NCI-H226 (cell line): ENCODE measurements around the gene NPFFR1.

Experiments
- DNase-seq: peaks from one replicate; pipeline ENCODE4 v3.0.0-alpha.2; 2015

The NPFFR1 gene

GRCh38 chr10:70283445-70284399 lies at the start of gene NPFFR1:
Gene NPFFR1, minus strand, starts transcription at chr10:70284004. Its CDS starts 328 bp downstream, at chr10:70283676.
- no peak for DNase-seq

- no peak for DNase-seq
Observed at GRCh38 chr10:70333268-70333667, 49.5 kb upstream of the NPFFR1 start.

- DNase-seq = peak; percentile 81
Observed at GRCh38 chr10:70331486-70332268, 47.9 kb upstream of the NPFFR1 start.

- no peak for DNase-seq
Observed at GRCh38 chr10:70331160-70331485, 47.3 kb upstream of the NPFFR1 start.

- DNase-seq = no peak
Observed at GRCh38 chr10:70330671-70331070, 46.9 kb upstream of the NPFFR1 start.

GRCh38 chr10:70328967-70329366 lies 45.2 kb upstream of the NPFFR1 start:
- no peak for DNase-seq

DNA sequence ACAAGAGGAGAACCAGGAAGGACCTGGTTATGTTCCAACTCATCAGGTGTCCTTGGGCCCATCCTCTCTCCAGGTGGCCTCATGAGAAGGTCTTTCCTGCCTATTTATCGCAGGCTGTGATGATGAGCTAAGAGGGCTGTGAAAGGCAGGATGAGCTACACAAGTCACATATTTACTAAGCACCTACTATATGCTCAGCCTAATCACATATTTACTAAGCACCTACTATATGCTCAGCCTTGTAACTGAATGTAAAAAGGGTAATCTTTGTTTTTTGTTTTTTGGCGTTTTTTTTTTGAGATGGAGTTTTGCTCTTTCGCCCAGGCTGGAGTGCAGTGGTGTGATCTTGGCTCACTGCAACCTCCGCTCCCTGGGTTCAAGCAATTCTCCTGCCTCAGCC lies 44.2 kb upstream of the NPFFR1 start:
- no peak for DNase-seq

- no peak for DNase-seq
Observed at GRCh38 chr10:70324951-70325781, 41.4 kb upstream of the NPFFR1 start.

DNA sequence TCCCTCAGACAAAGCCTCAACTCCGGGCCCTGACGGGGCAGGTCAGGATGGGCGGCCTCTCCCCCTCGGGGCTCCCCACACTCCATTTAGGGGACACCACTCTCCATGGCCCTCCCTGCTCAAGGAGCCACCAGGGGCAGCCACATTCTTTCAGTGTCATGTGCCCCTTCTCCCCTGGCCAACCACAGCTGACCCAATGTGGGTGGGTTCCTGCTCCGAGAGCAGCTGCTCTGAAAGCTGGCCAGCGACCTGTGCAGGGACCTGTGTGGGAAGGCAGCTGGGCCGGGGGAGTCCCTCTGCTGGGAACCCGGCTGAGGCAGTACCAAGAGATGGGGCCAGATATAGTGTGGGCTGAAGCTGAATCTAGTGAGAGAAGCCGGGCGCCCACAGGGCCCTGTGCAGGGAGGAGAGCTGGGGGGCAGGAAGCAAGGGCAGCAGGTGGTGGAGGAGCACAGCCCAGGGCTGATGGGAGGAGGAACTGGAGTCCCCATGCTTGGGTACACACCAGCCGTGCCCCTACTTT lies 40.6 kb upstream of the NPFFR1 start:
- DNase-seq = no peak

- DNase-seq = no peak
Observed at GRCh38 chr10:70323697-70324338, 40.0 kb upstream of the NPFFR1 start.

DNA sequence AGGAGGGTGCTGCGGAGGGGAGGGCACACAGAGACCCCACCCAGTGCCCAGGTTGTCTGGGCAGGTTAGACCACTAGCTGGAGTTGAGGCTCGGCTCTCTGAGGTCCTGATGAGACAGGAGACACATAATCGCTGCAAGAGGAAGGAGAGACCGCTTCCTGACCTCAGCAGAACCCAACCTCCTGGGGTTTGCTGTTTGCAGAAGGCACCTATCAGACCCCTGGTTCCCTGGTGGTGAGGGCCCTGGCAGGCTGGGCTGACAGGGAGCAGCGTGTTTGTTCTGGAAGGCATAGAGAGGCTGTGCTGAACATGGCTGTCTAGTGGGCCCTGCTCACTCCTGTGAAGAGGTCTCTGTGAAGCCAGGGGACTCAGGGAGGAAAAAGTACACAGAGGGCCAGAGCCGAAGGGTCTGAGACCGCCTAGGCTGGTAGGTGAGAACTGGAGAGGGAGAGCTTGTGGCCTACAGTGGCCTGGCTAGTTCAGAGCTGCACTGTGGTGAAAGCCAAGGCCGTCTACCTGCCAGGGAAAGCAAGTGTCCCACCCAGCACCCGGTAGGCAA lies 39.4 kb upstream of the NPFFR1 start:
- no peak for DNase-seq

GRCh38 chr10:70321897-70322890 lies 38.4 kb upstream of the NPFFR1 start:
- no peak for DNase-seq

DNA sequence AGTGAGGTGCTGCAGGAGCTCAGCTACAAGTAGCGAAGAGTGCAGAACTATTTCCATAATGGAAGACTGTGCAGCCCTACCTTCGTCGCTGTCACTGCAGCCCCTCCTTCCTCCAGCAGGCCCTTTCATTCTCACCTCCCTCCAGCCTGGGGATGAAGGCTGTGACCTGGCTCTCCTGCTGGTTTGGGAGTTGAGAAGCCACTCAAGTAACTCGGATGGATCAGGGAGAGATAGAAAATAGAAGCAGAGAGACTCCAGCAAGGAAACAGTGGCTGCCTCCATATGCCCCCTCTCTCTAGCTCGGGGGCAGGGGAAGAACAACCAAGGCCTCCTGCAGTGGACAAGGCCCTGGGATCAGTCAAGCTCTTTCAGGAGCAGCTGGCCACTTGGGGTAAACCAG lies 37.4 kb upstream of the NPFFR1 start:
- no peak for DNase-seq

- no peak for DNase-seq
Observed at GRCh38 chr10:70320751-70321150, 36.9 kb upstream of the NPFFR1 start.

DNA sequence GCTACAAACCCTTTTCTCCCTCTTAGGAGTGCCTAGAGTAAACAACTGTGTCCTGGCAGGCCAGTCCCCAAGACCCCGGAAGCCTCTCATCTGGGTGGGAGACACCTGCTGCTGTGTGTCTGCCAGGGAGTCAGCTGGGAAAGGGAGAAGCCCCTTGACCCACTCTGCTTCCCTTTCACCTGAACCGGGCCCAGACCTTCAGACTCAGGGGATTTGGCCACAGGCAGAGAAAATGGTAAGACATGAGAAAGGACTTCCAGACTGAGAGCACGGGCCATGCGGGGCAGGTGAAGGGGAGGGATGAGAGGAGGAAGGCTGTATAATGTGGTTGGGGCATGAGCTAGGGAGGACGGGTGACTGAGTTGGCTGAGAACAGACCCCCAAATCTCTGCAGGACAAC lies 36.0 kb upstream of the NPFFR1 start:
- DNase-seq = no peak

- DNase-seq = no peak
Observed at GRCh38 chr10:70319183-70319582, 35.4 kb upstream of the NPFFR1 start.

GRCh38 chr10:70317943-70318318 lies 34.1 kb upstream of the NPFFR1 start:
- no peak for DNase-seq

DNA sequence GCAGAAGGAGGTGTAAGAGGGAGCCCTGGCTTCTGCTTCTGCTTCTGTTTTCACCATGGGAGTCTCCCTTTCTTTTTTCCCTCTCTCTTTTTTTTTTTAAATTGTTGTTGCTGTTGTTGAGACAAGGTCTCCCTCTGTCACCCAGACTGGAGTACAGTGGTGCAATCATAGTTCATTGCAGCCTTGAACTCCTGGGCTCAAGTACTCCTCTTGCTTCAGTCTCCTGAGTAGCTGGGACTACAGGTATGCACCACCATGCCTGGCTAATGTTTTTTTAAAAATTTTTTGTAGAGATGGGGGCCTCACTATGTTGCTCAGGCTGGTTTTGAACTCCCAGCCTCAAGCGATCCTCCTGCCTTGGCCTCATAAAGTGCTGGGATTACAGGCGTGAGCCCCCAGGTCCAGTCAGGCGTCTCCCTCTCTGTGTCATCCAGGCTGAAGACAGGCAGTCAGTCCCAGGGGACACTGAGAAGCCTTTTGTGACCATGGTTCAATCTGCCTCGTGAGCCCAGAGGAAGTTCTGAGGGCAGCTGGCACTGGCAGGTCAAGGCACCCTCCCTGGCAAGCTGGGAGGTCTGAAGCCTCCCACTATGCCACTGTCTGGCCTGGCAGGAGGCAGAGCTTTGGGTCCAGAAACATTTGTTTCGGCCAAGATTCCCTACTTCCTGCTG lies 33.6 kb upstream of the NPFFR1 start:
- DNase-seq = no peak

- DNase-seq = no peak
Observed at GRCh38 chr10:70315815-70316214, 32.0 kb upstream of the NPFFR1 start.

DNA sequence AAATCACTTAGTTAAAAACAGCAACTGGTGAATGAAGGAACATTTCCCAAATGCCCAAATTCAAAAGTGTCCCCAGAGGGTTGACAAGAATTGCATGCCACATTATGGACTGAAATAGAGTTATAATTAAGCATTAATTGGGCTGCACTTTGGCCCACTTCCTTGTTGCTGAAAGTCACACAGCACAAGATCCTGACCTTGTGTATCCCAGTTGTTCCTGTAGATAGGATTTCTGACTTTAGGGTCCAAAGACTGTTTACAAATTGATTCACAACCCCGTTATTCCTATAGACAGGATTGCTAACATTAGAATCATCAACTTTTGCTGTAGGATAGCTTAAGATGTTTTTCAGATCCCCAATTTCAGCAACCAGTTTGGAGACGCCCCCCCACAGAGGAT lies 31.5 kb upstream of the NPFFR1 start:
- no peak for DNase-seq
